HG03565 (cell line): Measurements from ENCODE around the gene ZSWIM4.
"Not testable (repeated sequence)": the region's sequence is repeated elsewhere in the genome, so short reads cannot be mapped to it uniquely, and the experiment has no call there.

Experiments used
- ATAC-seq: cut with Tn5 transposase; IDR thresholded peaks from one replicate; pipeline ENCODE4 v1.9.1; 2021; ENCODE audit warnings: mild to moderate bottlenecking, moderate library complexity; ENCODE audit not compliant: unreplicated experiment

The ZSWIM4 gene

GRCh38 chr19:13847407-13848339, 52.4 kb downstream of the ZSWIM4 start:
- ATAC-seq: no peak

DNA sequence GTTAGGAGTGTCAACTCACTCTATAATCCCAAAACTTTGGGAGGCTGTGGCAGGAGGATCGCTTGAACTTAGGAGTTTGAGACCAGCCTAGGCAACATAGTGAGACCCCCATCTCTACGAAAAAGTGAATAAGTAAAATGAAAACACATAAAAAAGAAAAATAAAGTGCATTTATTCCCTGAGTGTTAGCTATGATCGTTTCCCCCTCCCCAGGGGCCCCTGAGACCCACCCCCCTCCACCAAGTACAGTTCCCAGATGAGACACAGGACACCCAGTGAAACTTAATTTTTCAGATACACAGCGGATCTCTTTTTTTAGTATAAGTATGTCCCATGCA, 53.1 kb downstream of the ZSWIM4 start:
- ATAC-seq: no peak

DNA sequence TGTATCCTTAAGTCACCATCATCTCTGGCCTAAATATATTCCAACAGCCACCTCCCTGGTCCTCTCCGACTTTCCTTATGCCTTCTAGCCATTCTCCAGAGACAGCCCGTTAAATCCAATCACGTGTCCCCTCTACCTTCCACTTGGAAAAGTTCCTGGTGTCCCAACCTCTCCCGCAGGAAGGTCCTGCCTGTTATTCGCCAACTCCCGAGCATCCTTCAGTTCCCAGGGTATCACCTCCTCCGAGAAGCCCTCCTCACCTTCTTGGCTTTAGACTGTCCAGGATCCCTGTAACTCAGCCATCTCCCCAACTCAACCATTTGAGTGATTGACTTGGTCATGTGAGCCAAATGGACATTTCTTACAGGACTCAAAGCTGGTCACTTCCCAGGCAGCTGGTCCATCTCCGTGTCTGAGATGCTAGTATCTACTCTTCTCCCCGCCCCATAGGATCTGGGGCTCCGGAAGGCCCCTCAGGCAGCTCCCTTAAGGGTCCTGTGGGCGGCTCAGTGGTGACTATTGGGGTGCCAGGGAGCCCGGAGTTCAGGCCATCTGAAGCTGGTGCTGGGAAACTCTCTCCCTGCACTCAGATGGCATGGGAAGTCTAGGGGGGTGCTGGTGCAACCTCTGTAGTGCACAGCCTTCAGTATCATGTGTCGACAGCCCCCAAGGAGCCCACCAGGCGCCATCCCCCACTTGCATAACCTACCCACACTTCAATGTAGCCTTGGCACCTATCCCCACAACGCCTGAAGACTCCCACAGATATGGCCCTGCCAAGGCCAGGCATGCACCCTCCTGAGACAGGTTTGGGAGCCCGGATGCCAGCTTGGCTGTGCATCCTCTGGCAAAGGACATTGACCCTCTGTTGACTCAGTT, 53.8 kb downstream of the ZSWIM4 start:
- ATAC-seq: no peak

- no peak for ATAC-seq
These were observed 55.0 kb downstream of the ZSWIM4 start for GRCh38 chr19:13849991-13850909.

- ATAC-seq: no peak
These were observed 55.9 kb downstream of the ZSWIM4 start for GRCh38 chr19:13850910-13851733.

DNA sequence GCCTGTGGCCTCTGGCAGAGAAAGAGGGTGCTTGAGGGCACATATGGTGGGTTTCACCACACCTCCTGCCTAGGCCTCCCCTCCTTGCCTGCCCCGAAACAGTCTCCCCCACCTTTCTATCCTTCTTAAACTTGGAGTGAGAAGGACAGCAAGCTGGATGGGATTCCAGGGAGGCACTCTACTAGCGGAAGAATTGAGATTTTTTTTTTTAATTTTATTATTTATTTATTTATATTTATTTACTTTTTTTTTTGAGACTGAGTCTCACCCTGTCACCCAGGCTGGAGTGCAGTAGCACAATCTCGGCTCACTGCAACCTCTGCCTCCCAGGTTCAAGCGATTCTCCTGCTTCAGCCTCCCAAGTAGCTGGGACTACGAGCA, 56.5 kb downstream of the ZSWIM4 start:
- not testable (repeated sequence) for ATAC-seq

- not testable (repeated sequence) for ATAC-seq
These were observed 57.0 kb downstream of the ZSWIM4 start for GRCh38 chr19:13852171-13852707.

DNA sequence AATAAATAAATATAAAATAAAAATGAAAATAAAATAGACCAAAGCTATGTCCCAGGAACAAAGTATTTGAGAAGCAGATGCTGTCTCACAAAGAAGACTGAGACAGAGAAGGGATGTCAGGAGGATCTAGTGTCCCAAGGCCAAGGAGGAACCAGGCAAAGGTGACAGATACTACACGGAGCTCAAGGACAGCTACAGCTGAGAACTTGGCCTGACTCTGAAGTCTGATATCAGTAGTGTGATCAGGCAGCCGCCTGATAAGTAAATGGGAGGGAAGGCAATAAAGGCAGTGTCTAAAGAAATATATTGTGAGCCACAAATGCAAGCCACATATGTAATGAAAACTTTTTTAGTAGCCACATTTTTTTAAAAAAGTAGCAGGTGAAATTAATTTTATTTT, 61.3 kb downstream of the ZSWIM4 start:
- ATAC-seq: no peak

GRCh38 chr19:13859361-13859880, 64.2 kb downstream of the ZSWIM4 start:
- no peak for ATAC-seq

GRCh38 chr19:13860679-13861391, 65.6 kb downstream of the ZSWIM4 start:
- no peak for ATAC-seq

DNA sequence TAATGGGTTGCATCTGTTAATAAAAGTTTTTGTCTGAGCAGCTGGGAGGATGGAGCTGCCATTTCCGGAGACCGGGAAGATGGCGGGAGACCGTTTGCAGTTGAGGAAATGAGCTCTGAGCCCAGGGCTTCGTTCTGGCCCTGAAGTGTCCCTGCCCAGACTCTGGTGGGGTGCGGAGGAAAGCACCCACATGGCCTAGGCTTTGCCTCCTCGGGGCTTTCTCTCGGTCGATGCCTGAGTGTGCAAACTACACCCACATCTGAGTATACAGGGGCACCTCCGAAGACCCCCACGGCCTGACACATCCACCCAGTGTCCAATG, 66.1 kb downstream of the ZSWIM4 start:
- ATAC-seq: no peak

GRCh38 chr19:13861714-13862531, 66.7 kb downstream of the ZSWIM4 start:
- ATAC-seq: peak; percentile 55

DNA sequence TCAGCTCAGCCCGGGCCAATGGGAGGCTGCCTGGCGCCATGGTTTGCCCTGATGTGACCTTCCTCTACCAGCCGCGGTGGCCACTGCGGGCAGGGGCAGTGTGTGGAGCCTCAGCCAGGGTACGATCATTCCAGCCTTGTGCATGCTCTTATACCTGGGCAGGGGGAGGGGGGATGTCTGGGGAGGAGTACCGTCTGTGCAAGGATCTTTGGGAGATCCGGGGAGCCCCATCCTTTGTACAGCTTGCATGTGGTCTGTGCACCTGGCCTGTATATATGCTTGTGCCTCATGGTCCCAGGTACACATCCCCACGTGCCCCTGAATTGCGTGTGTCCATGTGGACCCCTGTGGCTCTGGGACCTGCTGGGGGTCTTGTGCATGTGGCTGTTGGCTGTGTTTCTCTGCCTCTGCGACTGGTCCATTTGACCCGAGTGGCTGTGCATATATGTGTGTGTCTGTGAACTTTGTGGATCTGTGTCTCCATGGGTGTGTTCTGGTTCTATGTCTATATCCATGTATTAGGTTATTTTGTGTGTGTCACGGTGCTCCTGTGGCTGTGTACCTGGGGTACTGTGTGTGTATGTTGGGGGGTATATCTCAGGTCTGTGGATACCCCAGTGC, 68.9 kb downstream of the ZSWIM4 start:
- ATAC-seq: no peak

- ATAC-seq: no peak
These were observed 69.7 kb downstream of the ZSWIM4 start for GRCh38 chr19:13864667-13865570.

GRCh38 chr19:13865571-13866462, 70.6 kb downstream of the ZSWIM4 start:
- no peak for ATAC-seq
